Sigmoid colon (tissue), 7 donors: ENCODE data around the gene CCN2. TPM values are rescaled to one million over a fixed set of nuclear protein-coding genes. Genes with fewer than 3 reads are reported as not detected.

Source experiments
- DNase-seq: peaks from one replicate; pipeline ENCODE4 v3.0.0-alpha.2; 2019
- H3K27ac ChIP-seq, 4 donors: fragments of 200-600 bp; sonication (generic); one replicate each; pipeline ENCODE4 v1.5.1; 2016 to 2019; ENCODE audit warnings: mild to moderate bottlenecking in 1 of 4
- H3K27me3 ChIP-seq, 3 donors: fragments of 200-600 bp; sonication (generic); one replicate each; pipeline ENCODE4 v1.5.1; 2019; ENCODE audit warnings: mild to moderate bottlenecking in 1 of 3
- H3K36me3 ChIP-seq, 4 donors: fragments of 200-600 bp; sonication (generic); one replicate each; pipeline ENCODE4 v1.5.1; 2016 to 2019
- H3K4me1 ChIP-seq, 4 donors: fragments of 200-600 bp; sonication (generic); one replicate each; pipeline ENCODE4 v1.5.1; 2017 to 2019
- H3K4me3 ChIP-seq, 4 donors: fragments of 200-600 bp; sonication (generic); one replicate each; pipeline ENCODE4 v1.5.1; 2017 to 2019; ENCODE audit warnings: mild to moderate bottlenecking in 2 of 4, moderate library complexity in 1 of 4
- H3K9me3 ChIP-seq, 4 donors: fragments of 200-600 bp in 3 of 4; sonication (generic) in 3 of 4; one replicate each; pipeline versions ENCODE4 v1.5.1 to v1.6.1; 2013 to 2019
- EP300 ChIP-seq, 4 donors: sonication (generic); formaldehyde crosslinking; IDR thresholded peaks; one replicate each; pipeline ENCODE4 v1.6.1; 2017; ENCODE audit warnings: antibody characterized with exemption in 4 of 4
- POLR2A ChIP-seq, 2 donors: fragments of 450-650 bp; IDR thresholded peaks; one replicate each; pipeline ENCODE4 v1.6.1; 2016; ENCODE audit warnings: antibody characterized with exemption in 2 of 2, mild to moderate bottlenecking in 2 of 2, moderate library complexity in 2 of 2
- POLR2AphosphoS5 ChIP-seq, 4 donors: sonication (generic); formaldehyde crosslinking; IDR thresholded peaks; one replicate each; pipeline ENCODE4 v1.6.1; 2017; ENCODE audit warnings: antibody characterized with exemption in 4 of 4
- WGBS, 2 donors: extraction: QIAGEN DNeasy Blood & Tissue Kit; methylation state at CpG; one replicate each; pipeline ENCODE4 v1.1.7; 2013; 5-methylcytosine and 5-hydroxymethylcytosine counted together
- intact Hi-C: fragments of 100-400 bp; cut with DNase I; formaldehyde crosslinking; loops from one replicate; pipeline ENCODE4 v1.15.1; 2023
- polyA plus RNA-seq, 3 donors: library from polyadenylated mRNA; stranded (reverse); fragments of 200-250 nt; gene quantifications; one replicate each; pipeline ENCODE4 v1.2.3, GENCODE V29; 2013
- total RNA-seq, 4 donors: library from RNA; depleted of rRNA; stranded (reverse); fragments of >200 nt; gene quantifications; one replicate each; pipeline ENCODE4 v1.1.0, GENCODE V29; 2016
- TF ChIP-seq, protein P1 (sequence below), 4 experiments: fragments of 450-650 bp in 3 of 4; fragments of 200-600 bp in 1 of 4; IDR thresholded peaks; one replicate each; pipeline ENCODE4 v1.5.1; 2016 to 2019; ENCODE audit warnings: antibody characterized with exemption in 4 of 4, mild to moderate bottlenecking in 3 of 4, moderate library complexity in 2 of 4
- donor health status: healthy with polysubstance abuse.
- donor health status: Bipolar disorder and iron deficiency.
- donor health status: healthy.

Gene CCN2
- total and polyA plus RNA-seq, 7 donors, result 7.4 to 179 (median 43.5) TPM

DNA sequence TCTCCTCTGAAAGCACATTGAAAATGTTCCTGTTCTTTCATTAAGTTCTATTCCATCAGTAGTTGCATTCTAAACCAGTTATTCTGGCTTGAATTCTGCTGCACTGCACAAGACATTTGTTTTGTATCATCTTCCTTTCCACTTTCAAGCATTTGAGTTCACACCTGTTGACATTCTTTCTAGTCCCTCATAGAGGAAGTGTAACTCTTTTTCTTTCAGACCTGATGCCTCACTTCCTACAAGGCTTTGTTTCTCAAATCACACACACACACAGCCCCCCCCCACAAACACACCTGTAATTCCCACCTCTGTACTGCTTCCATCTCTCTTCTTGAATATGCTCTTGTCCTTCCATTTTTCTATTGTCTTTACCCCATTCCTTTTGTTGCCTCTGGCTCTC, 50.9 kb downstream of the CCN2 start:
- Histone ChIP-seq H3K27ac (no peak overlapping the region), H3K9me3 (peaks cover 0 to 5% (median 1%) of the 10 kb centered on the region in 4 donors), H3K27me3 (no peaks in the 10 kb centered on the region), H3K36me3 (no peaks in the 10 kb centered on the region), H3K4me3 (no peak overlapping the region), H3K4me1 (no peaks in the 10 kb centered on the region)
- intact Hi-C loops, result no loop called here
- no peak for DNase-seq
- TF ChIP-seq POLR2A (IDR thresholded peaks at IDR 0.05), result no peak
- TF ChIP-seq POLR2AphosphoS5 (IDR thresholded peaks at IDR 0.05), result no peak
- no peak for TF ChIP-seq EP300 (IDR thresholded peaks at IDR 0.05)
- TF ChIP-seq, protein P1, sequence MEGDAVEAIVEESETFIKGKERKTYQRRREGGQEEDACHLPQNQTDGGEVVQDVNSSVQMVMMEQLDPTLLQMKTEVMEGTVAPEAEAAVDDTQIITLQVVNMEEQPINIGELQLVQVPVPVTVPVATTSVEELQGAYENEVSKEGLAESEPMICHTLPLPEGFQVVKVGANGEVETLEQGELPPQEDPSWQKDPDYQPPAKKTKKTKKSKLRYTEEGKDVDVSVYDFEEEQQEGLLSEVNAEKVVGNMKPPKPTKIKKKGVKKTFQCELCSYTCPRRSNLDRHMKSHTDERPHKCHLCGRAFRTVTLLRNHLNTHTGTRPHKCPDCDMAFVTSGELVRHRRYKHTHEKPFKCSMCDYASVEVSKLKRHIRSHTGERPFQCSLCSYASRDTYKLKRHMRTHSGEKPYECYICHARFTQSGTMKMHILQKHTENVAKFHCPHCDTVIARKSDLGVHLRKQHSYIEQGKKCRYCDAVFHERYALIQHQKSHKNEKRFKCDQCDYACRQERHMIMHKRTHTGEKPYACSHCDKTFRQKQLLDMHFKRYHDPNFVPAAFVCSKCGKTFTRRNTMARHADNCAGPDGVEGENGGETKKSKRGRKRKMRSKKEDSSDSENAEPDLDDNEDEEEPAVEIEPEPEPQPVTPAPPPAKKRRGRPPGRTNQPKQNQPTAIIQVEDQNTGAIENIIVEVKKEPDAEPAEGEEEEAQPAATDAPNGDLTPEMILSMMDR (IDR thresholded peaks at IDR 0.05), result no peak

DNA sequence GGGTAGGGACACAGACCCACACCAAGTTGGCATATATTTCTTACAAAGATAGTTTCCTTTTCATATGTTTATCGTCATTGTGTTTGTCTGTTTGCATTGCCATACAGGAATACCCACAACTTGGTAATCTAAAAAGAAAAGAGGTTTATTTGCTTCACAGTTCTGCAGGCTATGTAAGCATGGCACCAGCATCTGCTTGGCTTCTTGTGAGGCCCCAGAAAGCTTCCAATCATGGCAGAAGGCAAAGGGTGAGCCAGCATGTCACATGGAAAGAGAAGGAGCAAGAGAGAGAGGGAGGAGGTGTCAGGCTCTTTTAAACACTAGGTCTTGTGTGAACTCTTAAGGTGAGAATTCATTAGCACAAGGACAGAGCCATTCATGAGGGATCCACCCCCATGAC, 52.5 kb downstream of the CCN2 start:
- WGBS, 2 donors, result 92% methylated on average over 1 of the region's 1 CpG
- intact Hi-C loops, result no loop called here

More for the DNA sequence above, 52.5 kb downstream of the CCN2 start:
- H3K36me3 ChIP-seq, result no peaks in the 10 kb centered on the region
- TF ChIP-seq POLR2AphosphoS5 (IDR thresholded peaks at IDR 0.05) (no peak), POLR2A (IDR thresholded peaks at IDR 0.05) (no peak), EP300 (IDR thresholded peaks at IDR 0.05) (no peak)
- TF ChIP-seq, protein P1 (IDR thresholded peaks at IDR 0.05), result no peak
- no peaks in the 10 kb centered on the region for H3K4me1 ChIP-seq
- H3K4me3 ChIP-seq, result no peak overlapping the region
- no peak for DNase-seq
- H3K27me3 ChIP-seq, result no peaks in the 10 kb centered on the region
- H3K9me3 ChIP-seq, result peaks cover 0 to 5% (median 1%) of the 10 kb centered on the region in 4 donors
- no peak overlapping the region for H3K27ac ChIP-seq

Other genes starting within 250 kb of the CCN2 start
- gene OR2A4, start 250.0 kb downstream of the CCN2 start, total RNA-seq, result under 1 TPM in 2 of 4 donors, not detected in 2; 0.82 to 0.95 TPM
- not detected for gene OR2A4, start 250.0 kb downstream of the CCN2 start, polyA plus RNA-seq
- not detected for gene CTAGE9, start 240.4 kb downstream of the CCN2 start, total RNA-seq
- not detected for gene CTAGE9, start 240.4 kb downstream of the CCN2 start, polyA plus RNA-seq
- gene ENPP1, start 143.4 kb downstream of the CCN2 start, total RNA-seq, result 1 to 10 TPM; 3.6 to 7.2 (median 4.2) TPM
- gene ENPP1, start 143.4 kb downstream of the CCN2 start, polyA plus RNA-seq, result 1 to 10 TPM; 1.2 to 2.5 (median 2.1) TPM